GM12864 (cell line): ENCODE data around the gene ASB8.

Experiments
- DNase-seq: peaks from one replicate; pipeline ENCODE4 v3.0.0-alpha.2; 2011; ENCODE audit warnings: low read depth
- H3K4me3 ChIP-seq: 2 replicates; pipeline ENCODE4 v1.5.1; 2011; ENCODE audit warnings: mild to moderate bottlenecking, low read depth, low read length, control low read depth
- TF ChIP-seq, protein P1 (sequence below): IDR thresholded peaks from 2 replicates; pipeline ENCODE4 v1.5.1; 2011; ENCODE audit warnings: low read depth, mild to moderate bottlenecking, moderate library complexity, low read length, control low read depth, inconsistent platforms; ENCODE audit errors: missing control alignments

ASB8 gene

DNA sequence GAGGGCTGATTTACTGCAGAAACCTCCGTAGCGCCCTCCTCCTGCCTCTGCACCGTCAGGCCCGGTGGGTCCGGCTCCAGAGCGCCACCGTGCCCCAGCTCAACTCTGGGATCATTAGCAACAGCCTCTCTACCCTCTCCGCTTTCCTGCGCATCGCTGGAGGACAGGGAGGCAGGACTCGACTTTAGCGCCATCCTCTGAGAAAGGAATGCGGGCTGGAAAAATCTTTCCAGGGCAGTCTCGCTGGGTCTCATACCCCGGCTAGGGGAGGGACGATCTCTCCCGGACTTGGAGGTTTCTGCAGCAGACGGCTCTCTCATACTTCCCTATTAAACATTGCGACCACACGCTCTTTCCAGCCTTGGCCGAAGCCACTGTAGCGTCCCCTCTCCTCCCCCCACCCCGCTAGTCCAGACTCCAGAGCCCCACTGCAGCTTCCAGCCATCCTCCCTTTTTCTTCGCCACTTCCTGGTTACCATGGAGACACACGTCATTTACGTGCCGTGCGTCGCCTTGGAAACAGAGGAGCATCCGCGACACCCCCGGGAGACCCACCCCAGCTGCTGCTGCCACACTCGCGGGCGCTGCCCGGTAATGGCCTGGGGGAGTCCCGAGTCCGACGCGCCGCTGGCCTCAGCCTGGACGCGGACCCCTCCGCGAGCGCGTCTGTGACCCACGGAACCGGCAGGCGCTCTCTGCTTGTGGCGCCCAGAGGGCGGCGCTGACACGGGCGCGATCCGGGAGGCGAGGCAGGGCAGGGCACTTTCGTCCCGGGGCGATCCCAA, 26.0 kb upstream of the ASB8 start, which contains the start of gene CCDC184:
Gene CCDC184 (plus strand): TSS at position 554 of the 785 bp plus-strand sequence. CDS start 479 bp downstream, outside the sequence.
- TF ChIP-seq, protein P1, sequence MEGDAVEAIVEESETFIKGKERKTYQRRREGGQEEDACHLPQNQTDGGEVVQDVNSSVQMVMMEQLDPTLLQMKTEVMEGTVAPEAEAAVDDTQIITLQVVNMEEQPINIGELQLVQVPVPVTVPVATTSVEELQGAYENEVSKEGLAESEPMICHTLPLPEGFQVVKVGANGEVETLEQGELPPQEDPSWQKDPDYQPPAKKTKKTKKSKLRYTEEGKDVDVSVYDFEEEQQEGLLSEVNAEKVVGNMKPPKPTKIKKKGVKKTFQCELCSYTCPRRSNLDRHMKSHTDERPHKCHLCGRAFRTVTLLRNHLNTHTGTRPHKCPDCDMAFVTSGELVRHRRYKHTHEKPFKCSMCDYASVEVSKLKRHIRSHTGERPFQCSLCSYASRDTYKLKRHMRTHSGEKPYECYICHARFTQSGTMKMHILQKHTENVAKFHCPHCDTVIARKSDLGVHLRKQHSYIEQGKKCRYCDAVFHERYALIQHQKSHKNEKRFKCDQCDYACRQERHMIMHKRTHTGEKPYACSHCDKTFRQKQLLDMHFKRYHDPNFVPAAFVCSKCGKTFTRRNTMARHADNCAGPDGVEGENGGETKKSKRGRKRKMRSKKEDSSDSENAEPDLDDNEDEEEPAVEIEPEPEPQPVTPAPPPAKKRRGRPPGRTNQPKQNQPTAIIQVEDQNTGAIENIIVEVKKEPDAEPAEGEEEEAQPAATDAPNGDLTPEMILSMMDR = peak; percentile 60
- DNase-seq = no peak
- peak within 1 kb of the TSS; percentile 69 for H3K4me3 ChIP-seq

DNA sequence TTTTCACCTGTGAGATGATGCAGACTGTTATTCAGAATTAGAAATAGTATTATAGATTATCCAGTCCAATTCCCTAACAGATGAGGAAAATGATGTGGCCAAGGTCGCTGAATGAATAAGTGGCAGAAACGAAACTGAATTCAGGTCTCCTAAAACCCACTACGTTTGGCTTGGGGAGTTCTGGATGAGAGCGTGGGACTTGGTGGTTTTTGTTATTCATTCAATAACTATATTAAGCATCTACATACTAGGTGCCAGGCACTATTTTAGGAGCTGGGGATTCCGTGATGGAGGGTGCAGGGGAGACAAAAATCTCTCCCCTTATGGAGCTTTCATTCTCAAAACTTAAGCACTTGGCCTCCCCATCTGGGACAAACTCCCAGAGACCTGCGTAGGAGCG, 25.3 kb upstream of the ASB8 start:
- TF ChIP-seq, protein P1 = no peak
- DNase-seq = no peak
- H3K4me3 ChIP-seq = peak overlapping the region; percentile 69

DNA sequence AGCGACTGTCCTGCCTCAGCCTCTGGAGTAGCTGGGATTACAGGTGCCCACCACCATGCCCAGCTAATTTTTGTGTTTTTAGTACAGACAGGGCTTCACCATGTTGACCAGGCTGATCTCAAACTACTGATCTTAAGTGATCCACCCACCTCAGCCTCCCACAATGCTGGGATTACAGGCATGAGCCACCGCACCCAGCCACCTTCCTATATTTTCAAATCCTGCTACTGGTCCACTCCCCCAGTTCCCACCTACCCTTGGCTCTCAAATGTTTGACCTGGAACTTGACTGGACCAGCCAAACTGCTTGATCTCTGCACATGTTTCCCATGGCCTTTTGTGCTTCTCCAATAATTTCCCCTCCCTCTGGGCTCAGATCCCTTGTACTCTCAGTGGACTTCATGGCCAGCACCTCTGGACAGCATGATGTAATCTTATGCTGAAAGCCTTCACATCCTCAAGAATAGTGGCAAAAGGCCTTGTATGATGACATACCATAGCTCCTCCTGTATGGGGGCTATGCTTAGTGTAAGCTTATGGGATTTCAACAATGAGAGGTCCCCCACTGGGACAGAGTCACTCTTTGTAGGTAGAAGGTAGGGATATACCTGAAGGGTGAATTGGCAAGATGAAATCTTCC, 23.7 kb upstream of the ASB8 start:
- no peak for DNase-seq
- no peak overlapping the region for H3K4me3 ChIP-seq
- TF ChIP-seq, protein P1 = no peak

DNA sequence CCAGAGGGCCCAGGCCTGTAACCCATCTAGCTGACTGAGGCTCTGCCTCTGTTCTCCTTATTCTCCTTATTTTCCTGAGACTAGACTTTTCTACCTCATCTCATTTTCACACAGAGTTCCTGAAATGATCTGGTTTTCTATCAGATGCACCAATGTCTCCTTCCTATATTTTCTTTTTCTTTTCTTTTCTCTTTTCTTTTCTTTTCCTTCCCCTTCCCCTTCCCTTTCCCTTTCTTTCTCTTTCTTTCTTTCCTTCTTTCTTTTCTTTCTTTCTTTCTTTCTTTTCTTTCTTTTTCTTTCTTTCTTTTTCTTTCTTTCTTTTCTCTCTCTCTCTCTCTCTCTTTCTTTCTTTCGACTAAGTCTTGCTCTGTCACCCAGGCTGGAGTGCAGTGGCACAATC, 23.1 kb upstream of the ASB8 start:
- TF ChIP-seq, protein P1 = no peak
- DNase-seq = no peak
- no peak overlapping the region for H3K4me3 ChIP-seq

DNA sequence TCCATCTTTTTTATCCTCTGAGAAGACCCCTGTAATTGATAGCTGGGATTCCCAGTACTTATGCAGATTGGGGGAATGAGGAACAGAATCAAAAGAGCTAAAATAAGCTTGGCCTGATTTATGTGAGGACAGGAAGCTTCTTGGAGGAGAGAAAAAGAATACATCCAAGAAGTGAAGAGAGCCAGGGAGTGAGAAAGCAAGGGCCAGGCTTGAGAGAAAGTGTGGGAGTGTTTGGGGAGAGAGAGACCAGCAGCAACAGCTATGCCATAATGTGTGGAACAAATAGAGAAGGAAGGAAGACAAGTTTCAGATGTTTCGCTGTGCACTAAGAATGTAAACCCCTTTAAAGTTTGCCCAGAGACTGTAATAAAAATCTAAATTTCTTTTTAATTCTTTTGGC, 22.2 kb upstream of the ASB8 start:
- H3K4me3 ChIP-seq = no peak overlapping the region
- TF ChIP-seq, protein P1 = no peak
- no peak for DNase-seq

DNA sequence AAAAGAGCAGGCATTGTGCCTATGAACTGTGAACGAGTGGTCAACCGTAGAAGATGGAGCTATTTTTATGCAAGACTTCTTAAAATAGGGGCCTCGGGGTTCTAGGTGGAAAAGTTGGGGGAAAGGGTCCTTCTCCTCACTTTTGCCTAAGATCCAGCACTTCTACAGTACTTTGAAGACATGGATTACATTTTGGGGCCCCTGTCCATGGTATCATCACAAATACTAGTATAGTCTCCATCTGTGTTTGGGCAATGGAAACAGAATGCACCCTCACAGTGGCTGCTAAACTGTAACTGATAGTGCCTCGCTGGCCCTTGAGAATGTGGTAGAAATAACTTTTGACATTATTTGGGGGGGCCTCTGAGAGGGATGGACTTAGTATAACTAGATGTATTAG, 20.7 kb upstream of the ASB8 start:
- DNase-seq = no peak
- H3K4me3 ChIP-seq = no peak overlapping the region
- TF ChIP-seq, protein P1 = no peak
